Neuronal stem cell (in vitro differentiated cells): Measurements from ENCODE around the gene RHOH.

ENCODE experiments used
- DNase-seq: peaks from one replicate; pipeline ENCODE4 v3.0.0-alpha.2; 2013; ENCODE audit warnings: low spot score
- H2AFZ ChIP-seq: one replicate; pipeline ENCODE4 v1.6.1; 2013; ENCODE audit warnings: mild to moderate bottlenecking, low read length, inconsistent platforms
- H2AK5ac ChIP-seq: 2 replicates; pipeline ENCODE4 v1.6.1; 2013; ENCODE audit warnings: low read depth, mild to moderate bottlenecking, inconsistent platforms, low read length, moderate library complexity, mixed read lengths
- H2BK120ac ChIP-seq: 2 replicates; pipeline ENCODE4 v1.6.1; 2013; ENCODE audit warnings: low read depth, mild to moderate bottlenecking, inconsistent platforms, low read length, moderate library complexity, mixed read lengths
- H2BK12ac ChIP-seq: one replicate; pipeline ENCODE4 v1.6.1; 2013; ENCODE audit warnings: low read length, inconsistent platforms
- H2BK15ac ChIP-seq: 2 replicates; pipeline ENCODE4 v1.6.1; 2013; ENCODE audit warnings: mild to moderate bottlenecking, low read length, inconsistent platforms, mixed read lengths
- H2BK5ac ChIP-seq: one replicate; pipeline ENCODE4 v1.6.1; 2013; ENCODE audit warnings: inconsistent platforms, mild to moderate bottlenecking, low read length, moderate library complexity
- H3K14ac ChIP-seq: one replicate; pipeline ENCODE4 v1.6.1; 2013; ENCODE audit warnings: low read length, inconsistent platforms
- H3K18ac ChIP-seq: 2 replicates; pipeline ENCODE4 v1.6.1; 2013; ENCODE audit warnings: low read length, inconsistent platforms
- H3K23ac ChIP-seq: 2 replicates; pipeline ENCODE4 v1.6.1; 2013; ENCODE audit warnings: low read depth, mild to moderate bottlenecking, mixed read lengths, low read length, inconsistent platforms; ENCODE audit not compliant: poor library complexity
- H3K27ac ChIP-seq: replicated peaks from 3 replicates; pipeline ENCODE4 v1.5.1; 2013; ENCODE audit warnings: low read length, inconsistent platforms
- H3K27me3 ChIP-seq, 3 experiments: 2 replicates each; pipeline ENCODE4 v1.6.1; 2013; ENCODE audit warnings: low read length in 3 of 3, mild to moderate bottlenecking in 2 of 3, inconsistent platforms in 1 of 3, low read depth in 1 of 3, mixed read lengths in 1 of 3, moderate library complexity in 1 of 3; ENCODE audit not compliant: control insufficient read depth in 3 of 3, insufficient read depth in 3 of 3
- H3K36me3 ChIP-seq, 2 donors: replicated peaks in 1 of 2; 2 replicates each; pipeline ENCODE4 v1.6.1; 2013; ENCODE audit warnings: low read length in 2 of 2; ENCODE audit not compliant: control insufficient read depth in 2 of 2, insufficient read depth in 2 of 2
- H3K4ac ChIP-seq: 2 replicates; pipeline ENCODE4 v1.6.1; 2013; ENCODE audit warnings: inconsistent platforms, mild to moderate bottlenecking, low read length, moderate library complexity
- H3K4me1 ChIP-seq, 2 donors: 1 replicate in 1 of 2; 2 replicates in 1 of 2; pipeline ENCODE4 v1.6.1; 2013; ENCODE audit warnings: low read length in 2 of 2, low read depth in 1 of 2; ENCODE audit not compliant: control insufficient read depth in 2 of 2, insufficient read depth in 1 of 2
- H3K4me2 ChIP-seq: one replicate; pipeline ENCODE4 v1.6.1; 2013; ENCODE audit warnings: mild to moderate bottlenecking, low read length, inconsistent platforms; ENCODE audit not compliant: insufficient read depth, poor library complexity, severe bottlenecking
- H3K4me3 ChIP-seq, 2 donors: 2 replicates each; pipeline ENCODE4 v1.5.1; 2013; ENCODE audit warnings: low read length in 2 of 2, mild to moderate bottlenecking in 2 of 2, inconsistent platforms in 1 of 2, moderate library complexity in 1 of 2
- H3K79me1 ChIP-seq: one replicate; pipeline ENCODE4 v1.6.1; 2013; ENCODE audit warnings: low read depth, mild to moderate bottlenecking, inconsistent platforms, low read length, moderate library complexity
- H3K9ac ChIP-seq: one replicate; pipeline ENCODE4 v1.6.1; 2013; ENCODE audit warnings: mild to moderate bottlenecking, low read depth, low read length, inconsistent platforms; ENCODE audit not compliant: poor library complexity
- H3K9me3 ChIP-seq, 2 donors: replicated peaks in 1 of 2; 2 replicates each; pipeline versions ENCODE3 to v1.6.1; 2013; ENCODE audit warnings: low read length in 2 of 2, mild to moderate bottlenecking in 2 of 2, inconsistent platforms in 1 of 2, low read depth in 1 of 2, mixed read lengths in 1 of 2, moderate library complexity in 1 of 2; ENCODE audit not compliant: control insufficient read depth in 2 of 2, insufficient read depth in 1 of 2
- H4K8ac ChIP-seq: one replicate; pipeline ENCODE4 v1.6.1; 2013; ENCODE audit warnings: low read depth, mild to moderate bottlenecking, inconsistent platforms, low read length, moderate library complexity
- H4K91ac ChIP-seq: one replicate; pipeline ENCODE4 v1.6.1; 2013; ENCODE audit warnings: low read length, low read depth, mild to moderate bottlenecking, inconsistent platforms; ENCODE audit not compliant: poor library complexity
- WGBS, 2 donors: extraction: QIAGEN DNeasy Blood & Tissue Kit; methylation state at CpG; one replicate each; pipeline ENCODE4 v1.1.7; 2013; ENCODE audit warnings: missing lambda C conversion rate in 2 of 2, mixed read lengths in 1 of 2; ENCODE audit not compliant: insufficient read length in 2 of 2, insufficient replicate concordance in 1 of 2; ENCODE audit errors: extremely low coverage in 2 of 2; 5-methylcytosine and 5-hydroxymethylcytosine counted together

Gene RHOH

DNA sequence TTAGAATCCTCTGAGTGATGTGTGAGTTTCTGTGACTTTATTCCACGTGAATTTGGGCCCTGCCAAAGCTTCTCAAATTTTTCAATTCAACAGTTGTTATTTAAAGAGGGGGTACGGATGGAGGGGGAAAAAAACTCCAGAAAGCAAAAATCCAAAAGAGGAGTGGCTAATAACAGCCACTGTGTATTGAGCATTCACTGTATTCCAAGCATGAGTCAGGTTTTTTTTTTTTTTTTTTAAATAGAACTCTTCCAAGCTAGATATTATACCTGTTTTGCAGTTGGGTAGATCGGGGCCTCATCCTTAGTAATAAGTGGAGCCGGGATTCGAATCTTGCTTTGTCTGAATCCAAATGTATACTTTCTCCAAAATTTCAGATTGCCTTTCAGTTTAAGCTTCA is 6.4 kb upstream of the RHOH start:
- H3K36me3 ChIP-seq: no peaks in the 10 kb centered on the region
- no peaks in the 10 kb centered on the region for H3K79me1 ChIP-seq
- H2BK12ac ChIP-seq: no peak overlapping the region
- no peak overlapping the region for H3K4me2 ChIP-seq
- DNase-seq: no peak
- no peak overlapping the region for H3K4ac ChIP-seq
- no peak overlapping the region for H2BK15ac ChIP-seq
- H3K27me3 ChIP-seq: no peaks in the 10 kb centered on the region
- H3K9me3 ChIP-seq: no peaks in the 10 kb centered on the region
- no peak overlapping the region for H3K4me3 ChIP-seq
- H3K14ac ChIP-seq: no peak overlapping the region
- H2AK5ac ChIP-seq: no peak overlapping the region
- H2BK120ac ChIP-seq: no peak overlapping the region
- no peak overlapping the region for H3K27ac ChIP-seq
- peak overlapping the region; percentile 41 for H2AFZ ChIP-seq
- no CpG with 5 or more reads among the region's 5 CpGs for WGBS, 2 donors
- H3K4me1 ChIP-seq: peaks cover 9 to 10% of the 10 kb centered on the region in 2 donors
- no peak overlapping the region for H3K18ac ChIP-seq
- no peak overlapping the region for H3K23ac ChIP-seq
- H4K91ac ChIP-seq: no peak overlapping the region
- H3K9ac ChIP-seq: no peak overlapping the region
- no peak overlapping the region for H4K8ac ChIP-seq
- H2BK5ac ChIP-seq: no peak overlapping the region

DNA sequence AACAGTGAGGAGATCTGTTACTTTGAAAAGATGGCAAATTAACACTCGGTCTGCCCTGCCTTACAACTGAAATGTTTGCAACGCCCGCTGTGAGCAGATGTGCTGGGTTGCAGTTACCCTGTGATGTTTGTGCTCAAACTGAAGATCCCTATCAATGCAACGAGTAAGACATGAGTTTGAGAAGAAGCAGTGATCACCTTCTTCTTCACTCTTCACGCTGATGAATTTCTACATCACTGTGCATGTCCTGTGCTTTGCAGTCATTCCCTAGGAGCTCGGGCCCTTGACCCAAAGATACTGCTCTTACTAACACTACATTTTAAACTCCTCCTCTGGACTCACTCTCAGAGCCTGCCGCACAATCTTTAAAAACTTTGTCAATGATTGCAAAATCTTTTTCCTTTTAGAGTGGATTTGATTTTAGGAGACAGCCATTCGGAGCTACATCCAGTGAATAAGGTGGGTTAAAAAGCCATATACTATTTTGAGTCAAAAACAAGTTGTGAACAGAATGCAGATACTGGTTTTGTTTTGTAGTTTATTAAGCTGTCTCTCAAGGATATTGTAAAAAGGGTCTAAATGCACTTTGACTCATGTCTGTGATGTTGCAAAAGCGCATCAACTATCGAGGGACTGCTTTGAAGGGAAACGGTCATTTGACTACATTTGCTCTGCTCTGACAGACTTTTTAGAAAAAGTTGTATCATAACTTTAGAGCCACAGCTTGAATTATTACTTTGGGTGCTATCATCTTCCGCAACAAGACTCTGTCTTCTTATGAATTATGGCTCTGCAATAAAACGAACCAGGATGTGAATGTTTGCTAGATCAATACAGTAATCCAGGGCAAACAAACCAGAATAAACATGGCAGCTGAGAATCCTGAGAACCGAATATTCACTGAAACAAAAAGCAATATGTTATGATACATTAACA is 5.7 kb upstream of the RHOH start:
- no peak for DNase-seq
- Histone ChIP-seq H3K27me3 (no peaks in the 10 kb centered on the region), H3K4me1 (peaks cover 5 to 10% of the 10 kb centered on the region in 2 donors), H3K9ac (no peak overlapping the region), H2BK120ac (no peak overlapping the region), H3K79me1 (no peaks in the 10 kb centered on the region), H2BK12ac (no peak overlapping the region), H3K14ac (no peak overlapping the region), H4K91ac (no peak overlapping the region), H2AFZ (peak overlapping the region; percentile 41), H3K23ac (no peak overlapping the region), H3K27ac (no peak overlapping the region), H2AK5ac (no peak overlapping the region), H3K4ac (no peak overlapping the region), H3K4me2 (no peak overlapping the region), H4K8ac (no peak overlapping the region), H3K4me3 (no peak overlapping the region), H2BK15ac (no peak overlapping the region), H3K36me3 (no peaks in the 10 kb centered on the region), H3K9me3 (no peaks in the 10 kb centered on the region), H3K18ac (no peak overlapping the region), H2BK5ac (no peak overlapping the region)
- WGBS, 2 donors: no CpG with 5 or more reads among the region's 14 CpGs

DNA sequence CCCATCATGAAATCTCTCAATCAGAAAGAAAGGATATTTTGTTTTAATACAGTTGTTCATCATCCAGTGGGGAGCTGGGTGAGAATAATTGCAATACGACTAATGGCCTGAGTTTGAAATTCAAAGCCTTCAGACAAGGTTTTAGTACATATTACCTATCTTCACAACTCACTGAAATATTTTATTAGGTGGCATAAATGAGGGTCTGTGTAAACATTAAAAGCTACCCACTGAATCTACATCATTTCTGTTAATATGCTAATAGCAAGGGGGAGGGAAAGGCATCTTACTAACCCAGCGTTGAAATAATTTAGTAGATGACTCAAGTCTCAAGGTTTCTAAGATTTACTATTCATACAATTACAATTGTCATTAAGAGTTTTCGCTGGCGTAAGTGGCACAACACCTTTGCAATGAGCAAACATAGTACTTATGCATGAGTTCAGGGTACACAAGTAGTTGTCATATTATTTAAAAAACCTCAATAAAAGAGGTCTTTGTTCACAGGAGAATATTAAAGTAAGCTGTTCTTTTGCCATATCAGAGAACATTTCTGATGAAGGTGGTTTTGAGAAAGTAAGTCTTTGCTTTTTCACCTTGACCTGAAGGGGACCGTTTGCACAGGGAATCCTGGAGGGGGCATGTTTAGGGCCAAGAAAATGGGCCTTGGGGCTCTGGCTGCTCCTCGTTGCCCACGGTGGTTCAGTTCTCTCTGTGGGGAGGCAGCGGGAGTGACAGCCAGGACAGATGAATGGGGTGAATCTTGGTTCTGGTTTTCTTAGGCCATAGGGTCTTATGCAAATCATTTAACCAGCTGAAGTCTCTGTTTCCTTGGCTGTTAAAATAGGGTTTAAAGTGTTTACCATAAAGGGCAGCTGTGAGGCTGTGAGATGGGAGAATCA is 4.5 kb upstream of the RHOH start:
- Histone ChIP-seq H3K14ac (no peak overlapping the region), H3K23ac (no peak overlapping the region), H3K4me3 (no peak overlapping the region), H3K27me3 (no peaks in the 10 kb centered on the region), H2AK5ac (no peak overlapping the region), H3K27ac (no peak overlapping the region), H3K9me3 (no peaks in the 10 kb centered on the region), H2BK12ac (no peak overlapping the region), H3K9ac (no peak overlapping the region), H2BK15ac (no peak overlapping the region), H2AFZ (peak overlapping the region; percentile 34), H2BK120ac (no peak overlapping the region), H3K79me1 (no peaks in the 10 kb centered on the region), H3K4me2 (no peak overlapping the region), H4K91ac (no peak overlapping the region), H3K36me3 (no peaks in the 10 kb centered on the region), H3K4ac (no peak overlapping the region), H4K8ac (no peak overlapping the region), H3K4me1 (peaks cover 7 to 12% of the 10 kb centered on the region in 2 donors), H2BK5ac (no peak overlapping the region), H3K18ac (no peak overlapping the region)
- DNase-seq: no peak
- WGBS, 2 donors: no CpG with 5 or more reads among the region's 8 CpGs
